Measurements from ENCODE around the gene EXOG. TPM values are rescaled to one million over a fixed set of nuclear protein-coding genes. Genes with fewer than 3 reads are reported as not detected.

The EXOG gene

GRCh38 chr3:38574411-38575278, 78.5 kb downstream of the EXOG start:
- H3K9me3 ChIP-seq (replicated peaks; ENCODE audit: low read length): no peaks in the 10 kb centered on the region
- H3K9ac ChIP-seq (ENCODE audit: low read depth, low read length): no peak overlapping the region
- H3K4me3 ChIP-seq (ENCODE audit: low read length): no peak overlapping the region
- H3K4me1 ChIP-seq (ENCODE audit: control insufficient read depth, insufficient read depth, low read length): peaks cover under 1% of the 10 kb centered on the region
- no peaks in the 10 kb centered on the region for H3K27me3 ChIP-seq (ENCODE audit: control insufficient read depth, insufficient read depth, low read length)
- H3K36me3 ChIP-seq (ENCODE audit: insufficient read depth, low read length): no peaks in the 10 kb centered on the region
- H3K4me2 ChIP-seq (ENCODE audit: low read length): no peak overlapping the region

- Histone ChIP-seq H3K4me3 (ENCODE audit: low read length) (no peak overlapping the region), H3K9me3 (replicated peaks; ENCODE audit: low read length) (no peaks in the 10 kb centered on the region), H3K27me3 (ENCODE audit: control insufficient read depth, insufficient read depth, low read length) (no peaks in the 10 kb centered on the region), H3K36me3 (ENCODE audit: insufficient read depth, low read length) (no peaks in the 10 kb centered on the region), H3K4me2 (ENCODE audit: low read length) (no peak overlapping the region), H3K9ac (ENCODE audit: low read depth, low read length) (no peak overlapping the region), H3K4me1 (ENCODE audit: control insufficient read depth, insufficient read depth, low read length) (peaks cover 2% of the 10 kb centered on the region)
Measured at GRCh38 chr3:38575279-38575843, 79.2 kb downstream of the EXOG start.

Small RNAs within 50 kb of the gene (small RNA-seq; reads per million reads assigned to genes)
- gene RF00019: not detected
